ENCODE data around the gene MKKS.

GRCh38 chr20:10461495-10461894, 27.5 kb upstream of the MKKS start:
- TF ChIP-seq CTCF (IDR thresholded peaks at IDR 0.05) (no peak), POLR2A (IDR thresholded peaks at IDR 0.05) (no peak)
